Measurements from ENCODE around the gene CFAP157. TPM values are rescaled to one million over a fixed set of nuclear protein-coding genes. Genes with fewer than 3 reads are reported as not detected.
A peak's percentile ranks its signal among the peaks of the same experiment; 100 is the strongest.

CFAP157 gene
- total and polyA plus RNA-seq, 2 of the 13 experiments (the other 11 are each of a cell fraction or from before 2014, with no cell fraction given) = 0.07 TPM; not detected in 1

DNA sequence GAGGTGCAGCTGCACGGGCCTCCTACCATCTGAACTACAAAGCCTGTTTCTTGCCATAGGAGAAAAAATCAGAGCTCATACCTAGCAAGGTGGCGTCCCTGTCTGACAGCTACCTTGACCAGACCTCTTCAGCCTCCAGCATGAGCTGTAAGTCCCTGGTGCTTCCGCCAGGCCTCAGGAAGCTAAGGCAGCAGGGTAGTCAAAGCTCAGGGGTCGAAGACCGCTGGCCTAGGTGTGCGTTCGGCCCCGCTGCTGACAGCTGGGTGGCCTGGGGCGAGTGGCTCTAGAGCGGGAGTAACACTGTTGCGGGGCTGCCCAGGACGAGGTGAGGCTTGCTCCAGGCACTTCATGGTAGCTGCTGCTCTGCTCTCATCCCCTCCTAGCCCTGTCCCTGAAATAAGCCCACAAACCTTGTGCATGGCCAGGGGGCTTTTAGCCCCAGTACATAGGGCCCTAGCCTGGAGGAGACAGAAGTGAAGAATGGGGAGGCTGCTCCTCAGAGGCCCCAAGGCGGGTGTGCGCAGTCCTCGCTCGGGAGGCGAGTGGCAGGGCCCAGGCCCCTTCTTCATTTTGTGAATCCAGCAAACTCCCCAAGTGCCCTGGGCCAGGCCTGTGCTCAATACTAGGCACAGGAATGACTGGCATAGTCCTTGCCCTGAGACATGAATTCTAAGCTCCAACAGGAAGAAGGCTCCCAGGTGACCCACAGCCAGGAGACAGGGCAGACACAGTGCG is 22.9 kb downstream of the CFAP157 start (continued):
- TF ChIP-seq, protein P1, sequence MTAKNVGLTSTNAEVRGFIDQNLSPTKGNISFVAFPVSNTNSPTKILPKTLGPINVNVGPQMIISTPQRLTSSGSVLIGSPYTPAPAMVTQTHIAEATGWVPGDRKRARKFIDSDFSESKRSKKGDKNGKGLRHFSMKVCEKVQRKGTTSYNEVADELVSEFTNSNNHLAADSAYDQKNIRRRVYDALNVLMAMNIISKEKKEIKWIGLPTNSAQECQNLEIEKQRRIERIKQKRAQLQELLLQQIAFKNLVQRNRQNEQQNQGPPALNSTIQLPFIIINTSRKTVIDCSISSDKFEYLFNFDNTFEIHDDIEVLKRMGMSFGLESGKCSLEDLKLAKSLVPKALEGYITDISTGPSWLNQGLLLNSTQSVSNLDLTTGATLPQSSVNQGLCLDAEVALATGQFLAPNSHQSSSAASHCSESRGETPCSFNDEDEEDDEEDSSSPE (CRISPR knock-in tag; IDR thresholded peaks at IDR 0.05) = no peak
- TF ChIP-seq CHD4 (IDR thresholded peaks at IDR 0.05; ENCODE audit: borderline replicate concordance, low read length) (no peak), MIXL1 (CRISPR knock-in tag; IDR thresholded peaks at IDR 0.05) (no peak), CBX5 (CRISPR knock-in tag; IDR thresholded peaks at IDR 0.05; ENCODE audit: borderline replicate concordance) (no peak), TEAD2 (CRISPR knock-in tag; IDR thresholded peaks at IDR 0.05) (no peak), HOXA5 (CRISPR knock-in tag; IDR thresholded peaks at IDR 0.05) (no peak), ZNF253 (CRISPR knock-in tag; IDR thresholded peaks at IDR 0.05; ENCODE audit: borderline replicate concordance) (no peak), SRF (IDR thresholded peaks at IDR 0.05; ENCODE audit: low read depth, low read length) (no peak), ZNF619 (CRISPR knock-in tag; IDR thresholded peaks at IDR 0.05) (no peak), ZNF777 (CRISPR knock-in tag; IDR thresholded peaks at IDR 0.05) (no peak), SP140L (CRISPR knock-in tag; IDR thresholded peaks at IDR 0.05; ENCODE audit: borderline replicate concordance) (no peak), TOE1 (CRISPR knock-in tag; IDR thresholded peaks at IDR 0.05) (no peak), ZNF879 (CRISPR knock-in tag; IDR thresholded peaks at IDR 0.05) (no peak), STAT5B (CRISPR knock-in tag; IDR thresholded peaks at IDR 0.05) (no peak), ZBTB7A (CRISPR knock-in tag; IDR thresholded peaks at IDR 0.05) (peak; percentile 61; the same call in 1 of the 2 replicates), NR2F1 (CRISPR knock-in tag; IDR thresholded peaks at IDR 0.05) (no peak), HNRNPK (IDR thresholded peaks at IDR 0.05; ENCODE audit: low read depth, low read length, poor library complexity, severe bottlenecking) (no peak)
- TF ChIP-seq, protein P2, sequence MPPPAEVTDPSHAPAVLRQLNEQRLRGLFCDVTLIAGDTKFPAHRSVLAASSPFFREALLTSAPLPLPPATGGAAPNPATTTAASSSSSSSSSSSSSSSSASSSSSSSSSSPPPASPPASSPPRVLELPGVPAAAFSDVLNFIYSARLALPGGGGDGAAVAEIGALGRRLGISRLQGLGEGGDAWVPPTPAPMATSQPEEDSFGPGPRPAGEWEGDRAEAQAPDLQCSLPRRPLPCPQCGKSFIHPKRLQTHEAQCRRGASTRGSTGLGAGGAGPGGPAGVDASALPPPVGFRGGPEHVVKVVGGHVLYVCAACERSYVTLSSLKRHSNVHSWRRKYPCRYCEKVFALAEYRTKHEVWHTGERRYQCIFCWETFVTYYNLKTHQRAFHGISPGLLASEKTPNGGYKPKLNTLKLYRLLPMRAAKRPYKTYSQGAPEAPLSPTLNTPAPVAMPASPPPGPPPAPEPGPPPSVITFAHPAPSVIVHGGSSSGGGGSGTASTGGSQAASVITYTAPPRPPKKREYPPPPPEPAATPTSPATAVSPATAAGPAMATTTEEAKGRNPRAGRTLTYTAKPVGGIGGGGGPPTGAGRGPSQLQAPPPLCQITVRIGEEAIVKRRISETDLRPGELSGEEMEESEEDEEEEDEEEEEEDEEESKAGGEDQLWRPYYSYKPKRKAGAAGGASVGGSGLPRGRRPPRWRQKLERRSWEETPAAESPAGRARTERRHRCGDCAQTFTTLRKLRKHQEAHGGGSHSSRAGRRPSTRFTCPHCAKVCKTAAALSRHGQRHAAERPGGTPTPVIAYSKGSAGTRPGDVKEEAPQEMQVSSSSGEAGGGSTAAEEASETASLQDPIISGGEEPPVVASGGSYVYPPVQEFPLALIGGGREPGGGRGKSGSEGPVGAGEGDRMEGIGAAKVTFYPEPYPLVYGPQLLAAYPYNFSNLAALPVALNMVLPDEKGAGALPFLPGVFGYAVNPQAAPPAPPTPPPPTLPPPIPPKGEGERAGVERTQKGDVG (CRISPR knock-in tag; IDR thresholded peaks at IDR 0.05; ENCODE audit: borderline replicate concordance) = no peak
- TF ChIP-seq, protein P3, sequence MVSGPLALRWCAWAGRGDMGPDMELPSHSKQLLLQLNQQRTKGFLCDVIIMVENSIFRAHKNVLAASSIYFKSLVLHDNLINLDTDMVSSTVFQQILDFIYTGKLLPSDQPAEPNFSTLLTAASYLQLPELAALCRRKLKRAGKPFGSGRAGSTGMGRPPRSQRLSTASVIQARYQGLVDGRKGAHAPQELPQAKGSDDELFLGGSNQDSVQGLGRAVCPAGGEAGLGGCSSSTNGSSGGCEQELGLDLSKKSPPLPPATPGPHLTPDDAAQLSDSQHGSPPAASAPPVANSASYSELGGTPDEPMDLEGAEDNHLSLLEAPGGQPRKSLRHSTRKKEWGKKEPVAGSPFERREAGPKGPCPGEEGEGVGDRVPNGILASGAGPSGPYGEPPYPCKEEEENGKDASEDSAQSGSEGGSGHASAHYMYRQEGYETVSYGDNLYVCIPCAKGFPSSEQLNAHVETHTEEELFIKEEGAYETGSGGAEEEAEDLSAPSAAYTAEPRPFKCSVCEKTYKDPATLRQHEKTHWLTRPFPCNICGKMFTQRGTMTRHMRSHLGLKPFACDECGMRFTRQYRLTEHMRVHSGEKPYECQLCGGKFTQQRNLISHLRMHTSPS (CRISPR knock-in tag; IDR thresholded peaks at IDR 0.05; ENCODE audit: low read depth) = no peak
- TF ChIP-seq, protein P4, sequence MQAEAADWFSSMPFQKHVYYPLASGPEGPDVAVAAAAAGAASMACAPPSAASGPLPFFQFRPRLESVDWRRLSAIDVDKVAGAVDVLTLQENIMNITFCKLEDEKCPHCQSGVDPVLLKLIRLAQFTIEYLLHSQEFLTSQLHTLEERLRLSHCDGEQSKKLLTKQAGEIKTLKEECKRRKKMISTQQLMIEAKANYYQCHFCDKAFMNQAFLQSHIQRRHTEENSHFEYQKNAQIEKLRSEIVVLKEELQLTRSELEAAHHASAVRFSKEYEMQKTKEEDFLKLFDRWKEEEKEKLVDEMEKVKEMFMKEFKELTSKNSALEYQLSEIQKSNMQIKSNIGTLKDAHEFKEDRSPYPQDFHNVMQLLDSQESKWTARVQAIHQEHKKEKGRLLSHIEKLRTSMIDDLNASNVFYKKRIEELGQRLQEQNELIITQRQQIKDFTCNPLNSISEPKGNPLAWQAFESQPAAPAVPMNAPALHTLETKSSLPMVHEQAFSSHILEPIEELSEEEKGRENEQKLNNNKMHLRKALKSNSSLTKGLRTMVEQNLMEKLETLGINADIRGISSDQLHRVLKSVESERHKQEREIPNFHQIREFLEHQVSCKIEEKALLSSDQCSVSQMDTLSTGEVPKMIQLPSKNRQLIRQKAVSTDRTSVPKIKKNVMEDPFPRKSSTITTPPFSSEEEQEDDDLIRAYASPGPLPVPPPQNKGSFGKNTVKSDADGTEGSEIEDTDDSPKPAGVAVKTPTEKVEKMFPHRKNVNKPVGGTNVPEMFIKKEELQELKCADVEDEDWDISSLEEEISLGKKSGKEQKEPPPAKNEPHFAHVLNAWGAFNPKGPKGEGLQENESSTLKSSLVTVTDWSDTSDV (CRISPR knock-in tag; IDR thresholded peaks at IDR 0.05) = no peak
